RWPE2 (cell line): ENCODE results near the gene FBXO17.
"Not testable (repeated sequence)": the region's sequence is repeated elsewhere in the genome, so short reads cannot be mapped to it uniquely, and the experiment has no call there.

Source experiments
- ATAC-seq: fragments of 200-7000 bp; cut with Tn5 transposase; 3 replicates; pipeline ENCODE4 v1.9.1; 2021; ENCODE audit warnings: low read depth
- DNase-seq: peaks from one replicate; pipeline ENCODE4 v3.0.0-alpha.2; 2020; ENCODE audit warnings: low spot score
- H3K27ac ChIP-seq: fragments of 450-650 bp; 2 replicates; pipeline ENCODE4 v1.5.1; 2017; ENCODE audit warnings: mild to moderate bottlenecking; ENCODE audit not compliant: poor library complexity, severe bottlenecking
- H3K27me3 ChIP-seq: fragments of 250-450 bp; sonication (Bioruptor Pico); 2 replicates; pipeline ENCODE4 v1.5.1; 2021; ENCODE audit warnings: mild to moderate bottlenecking, moderate library complexity; ENCODE audit not compliant: insufficient read depth, poor library complexity, severe bottlenecking
- H3K36me3 ChIP-seq: fragments of 250-450 bp; sonication (Bioruptor Pico); 2 replicates; pipeline ENCODE4 v1.5.1; 2020; ENCODE audit warnings: low read depth, mild to moderate bottlenecking, moderate library complexity
- H3K4me1 ChIP-seq: fragments of 250-450 bp; sonication (Bioruptor Pico); 2 replicates; pipeline ENCODE4 v1.5.1; 2021; ENCODE audit warnings: mild to moderate bottlenecking, moderate library complexity; ENCODE audit not compliant: insufficient read depth, poor library complexity, severe bottlenecking
- H3K4me3 ChIP-seq: fragments of 250-450 bp; sonication (Bioruptor Pico); 2 replicates; pipeline ENCODE4 v1.5.1; 2021; ENCODE audit warnings: mild to moderate bottlenecking, moderate library complexity; ENCODE audit not compliant: severe bottlenecking
- H3K9me3 ChIP-seq: fragments of 250-450 bp; sonication (Bioruptor Pico); 2 replicates; pipeline ENCODE4 v1.5.1; 2021; ENCODE audit warnings: mild to moderate bottlenecking, moderate library complexity; ENCODE audit not compliant: severe bottlenecking
- CTCF ChIP-seq: fragments of 450-650 bp; IDR thresholded peaks from one replicate; pipeline ENCODE4 v1.5.1; 2017; ENCODE audit warnings: mild to moderate bottlenecking, moderate library complexity; ENCODE audit not compliant: poor library complexity, severe bottlenecking

Gene FBXO17

GRCh38 chr19:38993271-38993670, 17.7 kb upstream of the FBXO17 start:
- DNase-seq = no peak
- TF ChIP-seq CTCF = no peak
- peak overlapping the region; percentile 50 for H3K27ac ChIP-seq
- H3K9me3 ChIP-seq = no peaks in the 10 kb centered on the region
- H3K4me3 ChIP-seq = no peak overlapping the region
- ATAC-seq = peak; percentile 93
- no peaks in the 10 kb centered on the region for H3K36me3 ChIP-seq
- no peaks in the 10 kb centered on the region for H3K27me3 ChIP-seq
- H3K4me1 ChIP-seq = peaks cover 7% of the 10 kb centered on the region

- H3K27me3 ChIP-seq = no peaks in the 10 kb centered on the region
Observed at GRCh38 chr19:38990949-38991697, 15.6 kb upstream of the FBXO17 start.

DNA sequence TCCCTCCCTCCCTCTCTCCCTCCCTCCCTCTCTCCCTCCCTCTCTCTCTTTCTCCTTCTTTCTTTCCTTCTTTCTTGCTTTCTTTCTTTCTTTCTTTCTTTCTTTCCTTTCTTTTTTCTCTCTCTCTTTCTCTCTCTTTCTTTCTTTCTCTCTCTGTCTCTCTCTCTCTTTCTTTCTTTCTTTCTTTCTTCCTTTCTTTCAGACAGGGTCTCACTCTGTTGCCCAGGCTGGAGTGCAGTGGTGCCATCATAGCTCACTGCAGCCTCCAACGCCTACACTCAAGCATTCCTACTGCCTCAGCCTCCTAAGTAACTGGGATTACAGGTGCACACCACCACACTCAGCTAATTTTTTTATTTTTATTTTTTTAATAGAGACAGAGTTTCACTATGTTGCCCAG, 14.1 kb upstream of the FBXO17 start:
- DNase-seq, H3K27me3 ChIP-seq, H3K36me3 ChIP-seq, H3K4me1 ChIP-seq, H3K9me3 ChIP-seq, H3K4me3 ChIP-seq, H3K27ac ChIP-seq, ATAC-seq: not testable (repeated sequence)

More at GRCh38 chr19:38990949-38991697, 15.6 kb upstream of the FBXO17 start:
- no peaks in the 10 kb centered on the region for H3K36me3 ChIP-seq
- peaks cover 7% of the 10 kb centered on the region for H3K4me1 ChIP-seq
- H3K27ac ChIP-seq = no peak overlapping the region
- no peak overlapping the region for H3K4me3 ChIP-seq
- ATAC-seq = no peak
- H3K9me3 ChIP-seq = no peaks in the 10 kb centered on the region
- DNase-seq = no peak
- TF ChIP-seq CTCF = no peak

GRCh38 chr19:38989066-38989605, 13.6 kb upstream of the FBXO17 start:
- H3K36me3 ChIP-seq = no peaks in the 10 kb centered on the region
- ATAC-seq = no peak
- TF ChIP-seq CTCF = no peak
- H3K4me1 ChIP-seq = peaks cover 7% of the 10 kb centered on the region
- H3K27ac ChIP-seq = no peak overlapping the region
- no peaks in the 10 kb centered on the region for H3K9me3 ChIP-seq
- no peak for DNase-seq
- H3K4me3 ChIP-seq = no peak overlapping the region
- no peaks in the 10 kb centered on the region for H3K27me3 ChIP-seq

GRCh38 chr19:38988627-38989026, 13.1 kb upstream of the FBXO17 start:
- not testable (repeated sequence) for H3K4me3 ChIP-seq, H3K9me3 ChIP-seq, DNase-seq, H3K27me3 ChIP-seq, H3K4me1 ChIP-seq, H3K27ac ChIP-seq, H3K36me3 ChIP-seq, ATAC-seq

DNA sequence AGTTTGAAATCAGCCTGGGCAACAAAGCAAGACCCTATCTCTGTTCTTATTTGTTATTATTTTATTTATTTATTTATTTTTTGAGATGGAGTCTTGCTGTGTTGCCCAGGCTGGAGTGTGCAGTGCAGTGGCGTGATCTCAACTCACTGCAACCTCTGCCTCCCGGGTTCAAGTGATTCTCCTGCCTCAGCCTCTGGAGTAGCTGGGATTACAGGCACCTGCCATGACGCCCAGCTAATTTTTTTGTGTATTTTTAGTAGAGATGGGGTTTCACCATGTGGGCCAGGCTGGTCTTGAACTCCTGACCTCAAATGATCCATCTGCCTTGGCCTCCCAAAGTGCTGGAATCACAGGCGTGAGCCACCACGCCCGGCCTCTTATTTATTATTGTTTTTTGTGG, 12.2 kb upstream of the FBXO17 start:
- not testable (repeated sequence) for H3K36me3 ChIP-seq, H3K4me1 ChIP-seq, DNase-seq, H3K27ac ChIP-seq, ATAC-seq, H3K4me3 ChIP-seq, H3K9me3 ChIP-seq, H3K27me3 ChIP-seq
